Spinal cord (tissue), 10 donors: Measurements from ENCODE around the gene CEP164. TPM values are rescaled to one million over a fixed set of nuclear protein-coding genes. Genes with fewer than 3 reads are reported as not detected.
A peak's percentile ranks its signal among the peaks of the same experiment; 100 is the strongest.

Source experiments
- DNase-seq, 6 donors: peaks; one replicate each; pipeline versions ENCODE4 v3.0.0 to v3.0.0-alpha.2; 2013 to 2015; ENCODE audit warnings: low spot score in 6 of 6, low read depth in 4 of 6
- H3K27ac ChIP-seq: one replicate; pipeline ENCODE4 v1.5.1; 2013; ENCODE audit warnings: low read depth, low read length, control low read depth
- H3K27me3 ChIP-seq: one replicate; pipeline ENCODE4 v1.6.1; 2013; ENCODE audit warnings: low read length; ENCODE audit not compliant: control insufficient read depth, insufficient read depth
- H3K36me3 ChIP-seq: one replicate; pipeline ENCODE4 v1.6.1; 2013; ENCODE audit warnings: low read length; ENCODE audit not compliant: control insufficient read depth, insufficient read depth
- H3K4me1 ChIP-seq: one replicate; pipeline ENCODE4 v1.6.1; 2013; ENCODE audit warnings: low read length; ENCODE audit not compliant: control insufficient read depth, insufficient read depth
- H3K4me3 ChIP-seq: one replicate; pipeline ENCODE4 v1.5.1; 2013; ENCODE audit warnings: low read depth, low read length, control low read depth
- H3K9me3 ChIP-seq: one replicate; pipeline ENCODE4 v1.6.1; 2013; ENCODE audit warnings: low read length; ENCODE audit not compliant: control insufficient read depth, insufficient read depth
- WGBS: methylation state at CpG from one replicate; pipeline ENCODE4 v1.1.5; 2013; ENCODE audit warnings: missing lambda C conversion rate; ENCODE audit not compliant: insufficient coverage; 5-methylcytosine and 5-hydroxymethylcytosine counted together
- polyA plus RNA-seq, 2 donors: library from polyadenylated mRNA; unstranded; fragments of 120-200 nt; gene quantifications; one replicate each; pipeline ENCODE4 v1.2.1, GENCODE V29; 2013; ENCODE audit not compliant: insufficient read length in 2 of 2
- total RNA-seq, 2 donors: library from RNA; depleted of rRNA in 1 of 2; stranded (reverse); fragments of 120-200 nt in 1 of 2; fragments of >200 nt in 1 of 2; gene quantifications; one replicate each; pipeline versions ENCODE4 v1.2.3 to v1.2.4, GENCODE V29; 2013 to 2014
- donor health status: healthy.

The CEP164 gene
- total and polyA plus RNA-seq, 4 donors, result 15.3 to 41.3 (median 29.7) TPM

- Histone ChIP-seq H3K27ac (no peak overlapping the region), H3K27me3 (no peaks in the 10 kb centered on the region), H3K9me3 (no peaks in the 10 kb centered on the region), H3K4me1 (peaks cover 28% of the 10 kb centered on the region), H3K36me3 (peaks cover 48% of the 10 kb centered on the region), H3K4me3 (no peak overlapping the region)
- DNase-seq, result no peak
- 93% methylated on average over 8 of the region's 10 CpGs for WGBS
These were observed 84.5 kb downstream of the CEP164 start for GRCh38 chr11:117412176-117412575.

DNA sequence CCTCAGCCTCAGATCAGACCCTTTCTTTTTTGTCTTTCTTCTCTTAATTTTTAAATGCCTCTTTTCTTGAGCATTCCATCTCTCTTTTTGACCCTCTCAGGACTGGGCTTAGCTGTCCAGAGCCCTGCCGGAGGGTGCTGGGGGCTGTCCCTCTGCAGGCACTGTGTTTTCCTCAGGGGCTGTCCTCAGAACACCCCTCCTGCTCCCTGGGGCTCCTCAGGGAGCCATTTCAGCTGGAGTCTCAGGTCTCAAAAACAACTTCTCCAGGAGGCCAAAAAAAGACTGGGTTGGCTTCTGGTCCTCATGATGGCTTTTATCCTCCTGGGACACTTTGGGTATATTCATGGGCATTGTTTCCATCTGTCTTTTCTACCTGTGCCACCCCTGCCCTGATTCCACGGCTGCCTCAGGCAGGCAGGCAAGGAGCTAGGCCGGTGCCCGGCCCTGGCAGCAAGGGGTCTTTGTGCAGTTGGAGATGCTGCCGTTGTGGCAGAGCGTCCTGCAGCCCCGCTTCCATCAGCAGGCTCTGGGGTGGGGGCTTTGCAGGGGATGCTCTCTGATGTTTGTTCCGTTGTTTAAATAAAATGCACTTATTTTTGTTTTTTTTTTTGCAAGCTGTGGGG, 85.1 kb downstream of the CEP164 start:
- Histone ChIP-seq H3K27ac (no peak overlapping the region), H3K4me3 (no peak overlapping the region), H3K4me1 (peaks cover 28% of the 10 kb centered on the region), H3K36me3 (peaks cover 46% of the 10 kb centered on the region), H3K27me3 (no peaks in the 10 kb centered on the region), H3K9me3 (no peaks in the 10 kb centered on the region)
- WGBS, result 80% methylated on average over 6 of the region's 8 CpGs
- no peak for DNase-seq

DNA sequence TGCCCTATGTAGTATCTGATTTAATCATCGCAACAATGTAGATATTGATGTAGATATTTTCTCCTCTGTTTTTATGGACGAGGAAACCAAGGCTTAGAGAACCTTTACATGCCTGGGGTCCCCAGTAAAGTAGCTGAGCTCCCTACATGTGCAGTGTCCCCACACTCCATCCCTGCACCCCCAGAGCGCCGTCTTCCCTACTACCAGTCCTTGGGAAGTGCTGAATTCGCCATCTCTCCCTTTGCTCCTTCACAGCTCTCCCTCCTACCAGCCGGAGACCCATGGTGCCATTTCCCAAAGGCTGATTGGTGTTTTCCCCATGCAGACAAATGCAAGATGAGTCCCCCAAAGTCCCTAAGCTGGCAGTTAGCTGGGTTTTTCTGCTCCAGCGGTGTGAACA, 86.0 kb downstream of the CEP164 start:
- no peaks in the 10 kb centered on the region for H3K27me3 ChIP-seq
- 95% methylated on average over 6 of the region's 7 CpGs for WGBS
- no peak overlapping the region for H3K4me3 ChIP-seq
- peaks cover 38% of the 10 kb centered on the region for H3K36me3 ChIP-seq
- peak in 1 of 6 donors; percentile 41 for DNase-seq
- H3K9me3 ChIP-seq, result no peaks in the 10 kb centered on the region
- no peak overlapping the region for H3K27ac ChIP-seq
- peaks cover 28% of the 10 kb centered on the region for H3K4me1 ChIP-seq

- DNase-seq, result no peak
- Histone ChIP-seq H3K4me3 (no peak overlapping the region), H3K9me3 (no peaks in the 10 kb centered on the region), H3K36me3 (peaks cover 28% of the 10 kb centered on the region), H3K27me3 (no peaks in the 10 kb centered on the region), H3K27ac (no peak overlapping the region), H3K4me1 (peaks cover 28% of the 10 kb centered on the region)
- WGBS, result 100% methylated on average over 1 of the region's 6 CpGs
These were observed 87.1 kb downstream of the CEP164 start for GRCh38 chr11:117414724-117415123.

DNA sequence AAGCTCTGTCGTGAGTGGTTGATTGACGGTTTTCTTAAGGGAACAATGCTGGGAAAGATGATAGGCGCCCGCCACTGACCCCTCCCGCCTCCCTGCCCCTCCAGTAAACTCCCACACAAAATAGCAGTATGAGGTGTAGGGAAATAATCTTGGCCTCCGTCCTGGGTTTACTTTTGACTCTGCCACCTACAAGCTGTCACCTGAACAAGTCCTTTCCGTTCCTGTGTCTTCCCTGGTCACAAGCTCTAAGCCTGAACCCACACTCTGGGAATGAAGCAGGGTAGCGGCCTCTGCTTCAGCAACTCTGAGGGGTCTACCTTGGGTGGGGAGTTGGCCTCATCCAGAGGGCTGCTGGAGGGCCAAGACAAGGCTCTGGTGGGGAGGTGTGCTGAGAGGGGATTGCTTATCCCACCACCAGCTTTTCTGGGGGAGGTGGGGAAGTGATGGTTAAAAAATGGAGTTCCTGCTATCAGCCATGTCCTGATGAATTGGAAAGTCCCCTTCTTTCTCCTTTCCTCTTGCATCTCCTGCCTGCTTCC, 87.8 kb downstream of the CEP164 start:
- H3K27ac ChIP-seq, result no peak overlapping the region
- H3K4me1 ChIP-seq, result peaks cover 28% of the 10 kb centered on the region
- H3K4me3 ChIP-seq, result no peak overlapping the region
- WGBS, result 100% methylated on average over 2 of the region's 8 CpGs
- H3K36me3 ChIP-seq, result peaks cover 32% of the 10 kb centered on the region
- H3K27me3 ChIP-seq, result no peaks in the 10 kb centered on the region
- no peaks in the 10 kb centered on the region for H3K9me3 ChIP-seq
- DNase-seq, result no peak

DNA sequence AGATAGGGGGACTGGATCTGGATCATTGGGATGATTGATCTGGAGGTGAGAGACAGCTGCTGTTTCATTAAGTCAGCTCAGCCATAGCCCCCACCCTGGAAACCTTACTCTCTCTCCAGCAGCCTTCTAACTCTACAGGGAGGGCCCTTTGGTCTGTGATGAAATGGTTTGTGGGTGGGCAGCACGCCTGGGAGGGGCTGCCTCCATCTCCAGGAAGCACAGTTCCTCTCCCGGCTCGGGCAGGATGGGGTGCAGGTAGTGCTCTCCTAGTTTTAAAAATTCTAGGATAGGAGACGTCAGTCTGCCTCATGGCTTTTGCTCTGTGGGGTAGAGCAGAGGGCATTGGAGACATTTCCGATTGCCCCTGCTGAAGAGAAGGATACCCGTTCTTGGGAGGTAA, 89.7 kb downstream of the CEP164 start:
- Histone ChIP-seq H3K4me1 (peaks cover 10% of the 10 kb centered on the region), H3K27me3 (no peaks in the 10 kb centered on the region), H3K36me3 (peaks cover 18% of the 10 kb centered on the region), H3K27ac (no peak overlapping the region), H3K9me3 (no peaks in the 10 kb centered on the region), H3K4me3 (no peak overlapping the region)
- WGBS, result 83% methylated on average over 5 of the region's 6 CpGs
- no peak for DNase-seq

DNA sequence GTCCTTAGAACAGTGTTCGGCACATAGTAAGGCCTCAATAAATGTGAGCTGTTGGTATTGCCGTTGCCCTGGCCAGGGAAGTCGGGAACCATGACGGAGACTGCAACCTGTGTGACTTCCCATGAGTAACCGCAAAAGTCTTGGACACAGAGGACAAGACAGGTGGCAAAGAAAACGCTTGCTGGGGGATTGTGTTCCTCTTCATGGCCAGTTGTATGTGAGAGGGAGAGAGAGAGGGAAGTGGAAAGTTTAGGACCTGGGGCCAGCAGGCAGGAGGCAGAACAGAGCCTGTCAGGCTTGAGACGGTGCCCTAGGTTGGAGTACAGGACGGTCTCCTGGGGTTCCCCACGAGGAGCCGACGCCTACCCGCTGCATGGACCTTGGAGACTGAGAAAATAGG, 90.2 kb downstream of the CEP164 start:
- 87% methylated on average over 12 of the region's 12 CpGs for WGBS
- Histone ChIP-seq H3K36me3 (peaks cover 15% of the 10 kb centered on the region), H3K4me3 (no peak overlapping the region), H3K9me3 (no peaks in the 10 kb centered on the region), H3K27me3 (no peaks in the 10 kb centered on the region), H3K4me1 (peaks cover 5% of the 10 kb centered on the region), H3K27ac (no peak overlapping the region)
- DNase-seq, result no peak

DNA sequence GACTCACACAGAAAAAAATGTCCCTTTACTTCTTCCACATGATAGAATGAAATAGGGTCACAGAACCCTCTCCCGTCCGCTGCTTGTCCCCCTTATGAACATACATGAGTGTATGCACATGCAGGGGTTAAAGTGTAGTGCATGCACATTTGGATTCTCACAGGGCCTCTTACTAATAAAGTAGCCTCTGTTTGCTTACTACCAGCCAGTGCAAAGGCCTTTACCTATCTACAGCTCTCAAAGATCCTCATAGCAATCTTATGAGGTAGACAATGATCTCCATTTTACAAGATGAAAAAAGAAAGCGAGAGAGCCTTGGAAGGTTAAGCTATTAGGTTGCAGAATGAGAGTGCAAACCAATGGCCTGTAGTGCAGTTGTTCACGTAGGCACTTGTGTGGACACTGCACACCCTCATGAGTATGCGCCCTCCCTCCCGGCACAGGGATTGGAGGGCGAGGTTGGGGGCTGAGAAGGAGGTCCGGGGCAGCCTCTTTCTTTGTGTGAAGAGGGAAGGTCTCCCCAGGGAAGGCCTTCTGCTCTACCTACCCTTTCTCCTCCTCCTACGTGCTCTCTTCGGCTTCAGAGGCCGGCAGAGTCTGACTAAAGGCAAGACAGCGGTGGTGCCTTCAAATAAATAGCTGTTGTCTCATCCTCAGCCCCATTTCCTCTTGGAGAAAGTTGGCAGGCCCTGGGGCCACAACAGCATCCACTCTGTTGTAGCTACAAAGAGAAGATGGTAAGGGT, 91.3 kb downstream of the CEP164 start:
- Histone ChIP-seq H3K27me3 (no peaks in the 10 kb centered on the region), H3K4me3 (no peak overlapping the region), H3K9me3 (no peaks in the 10 kb centered on the region), H3K27ac (no peak overlapping the region), H3K4me1 (peaks cover 3% of the 10 kb centered on the region), H3K36me3 (peaks cover 12% of the 10 kb centered on the region)
- no peak for DNase-seq
- 76% methylated on average over 7 of the region's 12 CpGs for WGBS

GRCh38 chr11:117419482-117420142, 92.0 kb downstream of the CEP164 start:
- WGBS, result 81% methylated on average over 11 of the region's 12 CpGs
- Histone ChIP-seq H3K36me3 (peaks cover 12% of the 10 kb centered on the region), H3K9me3 (no peaks in the 10 kb centered on the region), H3K4me1 (peaks cover 3% of the 10 kb centered on the region), H3K27ac (no peak overlapping the region), H3K4me3 (no peak overlapping the region), H3K27me3 (no peaks in the 10 kb centered on the region)
- no peak for DNase-seq
